Right renal pelvis (tissue), 4 donors: ENCODE data around the gene SLC24A3. TPM values are rescaled to one million over a fixed set of nuclear protein-coding genes. Genes with fewer than 3 reads are reported as not detected.

Source experiments
- DNase-seq, 4 donors: peaks; one replicate each; pipeline ENCODE4 v3.0.0-alpha.2; 2013; ENCODE audit warnings: low read depth in 4 of 4, low spot score in 3 of 4, missing footprints in 1 of 4
- polyA plus RNA-seq, 4 donors: library from polyadenylated mRNA; unstranded; fragments of 120-200 nt; gene quantifications; one replicate each; pipeline ENCODE4 v1.2.1, GENCODE V29; 2013; ENCODE audit not compliant: insufficient read length in 4 of 4

SLC24A3 gene
- polyA plus RNA-seq, 4 donors, result 4.5 to 5.9 (median 4.6) TPM

- no peak for DNase-seq
These were observed 511.5 kb downstream of the SLC24A3 start for GRCh38 chr20:19723813-19724430.

GRCh38 chr20:19725373-19725772 is 512.9 kb downstream of the SLC24A3 start:
- DNase-seq, result no peak

- no peak for DNase-seq
These were observed 513.5 kb downstream of the SLC24A3 start for GRCh38 chr20:19725814-19726525.

GRCh38 chr20:19727251-19727847 is 514.9 kb downstream of the SLC24A3 start:
- no peak for DNase-seq

- DNase-seq, result no peak
These were observed 517.2 kb downstream of the SLC24A3 start for GRCh38 chr20:19729672-19730071.

- no peak for DNase-seq
These were observed 518.3 kb downstream of the SLC24A3 start for GRCh38 chr20:19730706-19731105.

- DNase-seq, result no peak
These were observed 522.4 kb downstream of the SLC24A3 start for GRCh38 chr20:19734811-19735210.

GRCh38 chr20:19735446-19735845 is 523.0 kb downstream of the SLC24A3 start:
- no peak for DNase-seq

GRCh38 chr20:19737025-19737424 is 524.6 kb downstream of the SLC24A3 start:
- no peak for DNase-seq

- no peak for DNase-seq
These were observed 526.5 kb downstream of the SLC24A3 start for GRCh38 chr20:19738951-19739350.

- no peak for DNase-seq
These were observed 526.9 kb downstream of the SLC24A3 start for GRCh38 chr20:19739351-19739750.

GRCh38 chr20:19740512-19740911 is 528.1 kb downstream of the SLC24A3 start:
- DNase-seq, result no peak

- DNase-seq, result no peak
These were observed 529.5 kb downstream of the SLC24A3 start for GRCh38 chr20:19741924-19742323.

- DNase-seq, result no peak
These were observed 530.7 kb downstream of the SLC24A3 start for GRCh38 chr20:19742974-19743639.

- no peak for DNase-seq
These were observed 531.2 kb downstream of the SLC24A3 start for GRCh38 chr20:19743640-19743995.

- DNase-seq, result no peak
These were observed 532.7 kb downstream of the SLC24A3 start for GRCh38 chr20:19745106-19745505.

GRCh38 chr20:19745584-19745983 is 533.1 kb downstream of the SLC24A3 start:
- no peak for DNase-seq

- no peak for DNase-seq
These were observed 534.0 kb downstream of the SLC24A3 start for GRCh38 chr20:19746396-19746795.

- no peak for DNase-seq
These were observed 535.5 kb downstream of the SLC24A3 start for GRCh38 chr20:19747903-19748302.

- no peak for DNase-seq
These were observed 536.2 kb downstream of the SLC24A3 start for GRCh38 chr20:19748681-19749080.

- no peak for DNase-seq
These were observed 537.2 kb downstream of the SLC24A3 start for GRCh38 chr20:19749618-19750071.
